Natural killer cell (primary cell): ENCODE measurements around the gene SGCE. TPM values are rescaled to one million over a fixed set of nuclear protein-coding genes. Genes with fewer than 3 reads are reported as not detected.
A peak's percentile ranks its signal among the peaks of the same experiment; 100 is the strongest.

Source experiments
- ATAC-seq, 3 donors: fragments of 150-1000 bp in 2 of 3; fragments of 200-7000 bp in 1 of 3; cut with Tn5 transposase; 1 replicate in 1 of 3; 2 replicates in 2 of 3; pipeline ENCODE4 v1.10.0; 2021; ENCODE audit warnings: mild to moderate bottlenecking in 2 of 3, moderate library complexity in 2 of 3
- DNase-seq, 2 donors: peaks; one replicate each; pipeline versions ENCODE4 v3.0.0 to v3.0.0-alpha.2; 2013 to 2021; ENCODE audit warnings: mixed read lengths in 1 of 2
- H3K27ac ChIP-seq: one replicate; pipeline ENCODE4 v1.5.1; 2013; ENCODE audit warnings: mild to moderate bottlenecking, low read length
- H3K27me3 ChIP-seq: one replicate; pipeline ENCODE4 v1.6.1; 2013; ENCODE audit warnings: low read length; ENCODE audit not compliant: control insufficient read depth, insufficient read depth
- H3K36me3 ChIP-seq: one replicate; pipeline ENCODE4 v1.6.1; 2013; ENCODE audit warnings: low read length; ENCODE audit not compliant: control insufficient read depth, insufficient read depth
- H3K4me1 ChIP-seq: one replicate; pipeline ENCODE4 v1.6.1; 2013; ENCODE audit warnings: low read length; ENCODE audit not compliant: control insufficient read depth, insufficient read depth
- H3K4me3 ChIP-seq: one replicate; pipeline ENCODE4 v1.5.1; 2013; ENCODE audit warnings: low read length
- H3K9me3 ChIP-seq: one replicate; pipeline ENCODE4 v1.6.1; 2013; ENCODE audit warnings: low read length; ENCODE audit not compliant: control insufficient read depth, insufficient read depth
- H3K27ac Mint-ChIP-seq, 2 donors: one replicate each; pipeline ENCODE4 v1.8.0; 2022; ENCODE audit warnings: mild to moderate bottlenecking in 2 of 2, mixed read lengths in 2 of 2, moderate library complexity in 1 of 2
- H3K27me3 Mint-ChIP-seq, 2 donors: one replicate each; pipeline ENCODE4 v1.8.0; 2022; ENCODE audit warnings: low read depth in 2 of 2, mixed read lengths in 2 of 2
- H3K36me3 Mint-ChIP-seq: one replicate; pipeline ENCODE4 v1.8.0; 2022; ENCODE audit warnings: mixed read lengths
- H3K4me1 Mint-ChIP-seq, 2 donors: one replicate each; pipeline ENCODE4 v1.8.0; 2022; ENCODE audit warnings: mixed read lengths in 2 of 2
- H3K4me3 Mint-ChIP-seq: one replicate; pipeline ENCODE4 v1.8.0; 2022; ENCODE audit warnings: mild to moderate bottlenecking, moderate library complexity, mixed read lengths
- H3K9me3 Mint-ChIP-seq, 2 donors: one replicate each; pipeline ENCODE4 v1.8.0; 2022; ENCODE audit warnings: mixed read lengths in 2 of 2
- WGBS: methylation state at CpG from one replicate; pipeline ENCODE4 v1.1.7; 2013; ENCODE audit warnings: missing lambda C conversion rate; ENCODE audit not compliant: insufficient coverage; 5-methylcytosine and 5-hydroxymethylcytosine counted together
- intact Hi-C: fragments of 100-400 bp; cut with micrococcal nuclease; formaldehyde crosslinking; loops from one replicate; pipeline ENCODE4 v1.14.2; 2022
- total RNA-seq, 4 donors: library from RNA; stranded (reverse); fragments of 120-200 nt in 1 of 4; gene quantifications; one replicate each; pipeline versions ENCODE4 v1.2.3 to v1.2.4, GENCODE V29; 2013 to 2022
- TF ChIP-seq, protein P1 (sequence below): fragments of 200-600 bp; IDR thresholded peaks from one replicate; pipeline ENCODE4 v1.8.0; 2022; ENCODE audit warnings: antibody characterized with exemption

Gene SGCE
- total RNA-seq, 3 donors from 2014 or later (not counting 1 experiment from before 2014, with no cell fraction given): 0.20 to 0.65 (median 0.28) TPM

GRCh38 chr7:94595717-94596116 is 60.2 kb downstream of the SGCE start:
- Histone ChIP-seq H3K9me3 (no peaks in the 10 kb centered on the region), H3K4me1 (no peaks in the 10 kb centered on the region), H3K4me3 (no peak overlapping the region), H3K36me3 (no peaks in the 10 kb centered on the region), H3K27ac (no peak overlapping the region), H3K27me3 (no peaks in the 10 kb centered on the region)
- TF ChIP-seq, protein P1, sequence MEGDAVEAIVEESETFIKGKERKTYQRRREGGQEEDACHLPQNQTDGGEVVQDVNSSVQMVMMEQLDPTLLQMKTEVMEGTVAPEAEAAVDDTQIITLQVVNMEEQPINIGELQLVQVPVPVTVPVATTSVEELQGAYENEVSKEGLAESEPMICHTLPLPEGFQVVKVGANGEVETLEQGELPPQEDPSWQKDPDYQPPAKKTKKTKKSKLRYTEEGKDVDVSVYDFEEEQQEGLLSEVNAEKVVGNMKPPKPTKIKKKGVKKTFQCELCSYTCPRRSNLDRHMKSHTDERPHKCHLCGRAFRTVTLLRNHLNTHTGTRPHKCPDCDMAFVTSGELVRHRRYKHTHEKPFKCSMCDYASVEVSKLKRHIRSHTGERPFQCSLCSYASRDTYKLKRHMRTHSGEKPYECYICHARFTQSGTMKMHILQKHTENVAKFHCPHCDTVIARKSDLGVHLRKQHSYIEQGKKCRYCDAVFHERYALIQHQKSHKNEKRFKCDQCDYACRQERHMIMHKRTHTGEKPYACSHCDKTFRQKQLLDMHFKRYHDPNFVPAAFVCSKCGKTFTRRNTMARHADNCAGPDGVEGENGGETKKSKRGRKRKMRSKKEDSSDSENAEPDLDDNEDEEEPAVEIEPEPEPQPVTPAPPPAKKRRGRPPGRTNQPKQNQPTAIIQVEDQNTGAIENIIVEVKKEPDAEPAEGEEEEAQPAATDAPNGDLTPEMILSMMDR: no peak
- Mint-ChIP-seq H3K9me3 (no peaks in the 10 kb centered on the region), H3K4me3 (no peak overlapping the region), H3K4me1 (no peaks in the 10 kb centered on the region), H3K27me3 (no peaks in the 10 kb centered on the region), H3K27ac (no peak overlapping the region), H3K36me3 (no peaks in the 10 kb centered on the region)
- 85% methylated on average over 4 of the region's 4 CpGs for WGBS
- ATAC-seq: no peak
- intact Hi-C loops: no loop called here
- no peak for DNase-seq

GRCh38 chr7:94594882-94595281 is 61.1 kb downstream of the SGCE start:
- 100% methylated on average over 1 of the region's 1 CpG for WGBS
- no peak for ATAC-seq
- no peaks in the 10 kb centered on the region for H3K27me3 Mint-ChIP-seq

DNA sequence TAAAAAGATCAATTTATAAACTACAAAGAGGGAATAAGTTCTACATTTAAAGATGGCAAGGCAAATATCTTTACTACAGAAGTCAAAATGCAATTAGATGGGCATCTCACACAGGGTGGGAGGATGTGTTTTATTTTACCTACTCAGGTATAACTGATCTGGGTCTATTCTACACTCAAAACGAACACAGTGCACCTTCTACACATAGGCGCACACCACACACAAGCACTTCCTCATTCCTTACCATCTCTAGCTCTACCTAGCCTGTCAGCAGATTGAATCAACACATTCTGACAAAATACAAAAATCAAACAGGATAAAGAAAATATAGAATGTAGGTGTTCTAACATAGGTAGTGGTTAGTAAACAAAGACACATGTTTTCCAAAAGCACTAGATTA is 64.8 kb downstream of the SGCE start:
- no peaks in the 10 kb centered on the region for H3K36me3 ChIP-seq
- intact Hi-C loops: no loop called here

More at GRCh38 chr7:94594882-94595281, 61.1 kb downstream of the SGCE start:
- H3K4me3 Mint-ChIP-seq: no peak overlapping the region
- Histone ChIP-seq H3K27ac (no peak overlapping the region), H3K4me3 (no peak overlapping the region), H3K36me3 (no peaks in the 10 kb centered on the region), H3K27me3 (no peaks in the 10 kb centered on the region), H3K9me3 (no peaks in the 10 kb centered on the region), H3K4me1 (no peaks in the 10 kb centered on the region)
- no peaks in the 10 kb centered on the region for H3K4me1 Mint-ChIP-seq
- no peak for DNase-seq
- H3K9me3 Mint-ChIP-seq: no peaks in the 10 kb centered on the region
- intact Hi-C loops: no loop called here
- TF ChIP-seq, protein P1: no peak
- H3K36me3 Mint-ChIP-seq: no peaks in the 10 kb centered on the region
- H3K27ac Mint-ChIP-seq: no peak overlapping the region

More for the DNA sequence above, 64.8 kb downstream of the SGCE start:
- WGBS: 40% methylated on average over 2 of the region's 2 CpGs
- ATAC-seq (no peak), DNase-seq (no peak)
- Mint-ChIP-seq H3K27me3 (no peaks in the 10 kb centered on the region), H3K27ac (no peak overlapping the region), H3K4me1 (no peaks in the 10 kb centered on the region), H3K9me3 (no peaks in the 10 kb centered on the region), H3K36me3 (no peaks in the 10 kb centered on the region), H3K4me3 (no peak overlapping the region)
- Histone ChIP-seq H3K4me1 (no peaks in the 10 kb centered on the region), H3K9me3 (no peaks in the 10 kb centered on the region), H3K27me3 (no peaks in the 10 kb centered on the region), H3K4me3 (peak overlapping the region; percentile 5), H3K27ac (no peak overlapping the region)
- TF ChIP-seq, protein P1: no peak
